DND-41 (cell line): Measurements from ENCODE around the gene SGMS1.
"Not testable (repeated sequence)": the region's sequence is repeated elsewhere in the genome, so short reads cannot be mapped to it uniquely, and the experiment has no call there.

Experiments
- ATAC-seq: fragments of 200-7000 bp; cut with Tn5 transposase; 3 replicates; pipeline ENCODE4 v1.9.1; 2021; ENCODE audit warnings: low read depth; ENCODE audit not compliant: insufficient read depth
- DNase-seq: peaks from one replicate; pipeline ENCODE4 v3.0.0-alpha.2; 2020
- H2AFZ ChIP-seq: 2 replicates; pipeline ENCODE4 v1.6.0; 2012; ENCODE audit warnings: low read depth, low read length
- H3K27ac ChIP-seq: 2 replicates; pipeline ENCODE4 v1.5.1; 2012; ENCODE audit warnings: low read length, inconsistent platforms
- H3K27me3 ChIP-seq: fragments of 200-600 bp; sonication (generic); 2 replicates; pipeline ENCODE4 v1.6.0; 2012; ENCODE audit warnings: low read length, mild to moderate bottlenecking, inconsistent platforms; ENCODE audit not compliant: insufficient read depth, poor library complexity
- H3K36me3 ChIP-seq: 2 replicates; pipeline ENCODE4 v1.5.1; 2012; ENCODE audit warnings: low read length, inconsistent platforms; ENCODE audit not compliant: insufficient read depth
- H3K4me1 ChIP-seq: 2 replicates; pipeline ENCODE4 v1.5.1; 2012; ENCODE audit warnings: mild to moderate bottlenecking, low read length; ENCODE audit not compliant: insufficient read depth
- H3K4me2 ChIP-seq: 2 replicates; pipeline ENCODE4 v1.6.0; 2012; ENCODE audit warnings: mild to moderate bottlenecking, moderate library complexity, low read length, inconsistent platforms; ENCODE audit not compliant: insufficient read depth
- H3K4me3 ChIP-seq, 2 experiments: fragments of 200-600 bp in 1 of 2; shearing (Covaris generic) in 1 of 2; 2 replicates each; pipeline ENCODE4 v1.5.1; 2012 to 2016; ENCODE audit warnings: inconsistent platforms in 2 of 2, low read length in 2 of 2, mild to moderate bottlenecking in 2 of 2, low read depth in 1 of 2, moderate library complexity in 1 of 2
- H3K79me2 ChIP-seq: 2 replicates; pipeline ENCODE4 v1.6.0; 2012; ENCODE audit warnings: low read length, inconsistent platforms; ENCODE audit not compliant: insufficient read depth
- H3K9ac ChIP-seq: 2 replicates; pipeline ENCODE4 v1.6.0; 2012; ENCODE audit warnings: low read depth, mild to moderate bottlenecking, inconsistent platforms, low read length, moderate library complexity
- H3K9me3 ChIP-seq: 2 replicates; pipeline ENCODE4 v1.5.1; 2012; ENCODE audit warnings: low read length, moderate library complexity, mild to moderate bottlenecking, inconsistent platforms; ENCODE audit not compliant: insufficient read depth, severe bottlenecking
- H4K20me1 ChIP-seq: 2 replicates; pipeline ENCODE4 v1.6.0; 2012; ENCODE audit warnings: low read length; ENCODE audit not compliant: insufficient read depth
- CTCF ChIP-seq: IDR thresholded peaks from 2 replicates; pipeline ENCODE4 v1.5.1; 2012; ENCODE audit warnings: borderline replicate concordance, low read length, moderate library complexity, mild to moderate bottlenecking; ENCODE audit not compliant: poor library complexity, severe bottlenecking; ENCODE audit errors: extremely low read depth
- EZH2 ChIP-seq: IDR thresholded peaks from 3 replicates; pipeline ENCODE4 v1.6.1; 2012; ENCODE audit warnings: borderline replicate concordance, low read depth, mild to moderate bottlenecking, moderate library complexity, low read length, inconsistent platforms; ENCODE audit not compliant: severe bottlenecking

Gene SGMS1

GRCh38 chr10:50452603-50453002, 171.2 kb downstream of the SGMS1 start:
- ATAC-seq: no peak
- Histone ChIP-seq H2AFZ (no peak overlapping the region), H3K4me2 (no peak overlapping the region), H4K20me1 (no peaks in the 10 kb centered on the region), H3K27ac (no peak overlapping the region), H3K4me1 (no peaks in the 10 kb centered on the region), H3K9ac (no peak overlapping the region), H3K9me3 (no peaks in the 10 kb centered on the region), H3K4me3 (no peak overlapping the region), H3K36me3 (no peaks in the 10 kb centered on the region), H3K27me3 (no peaks in the 10 kb centered on the region), H3K79me2 (no peaks in the 10 kb centered on the region)
- TF ChIP-seq EZH2 (no peak), CTCF (no peak)
- no peak for DNase-seq

- no peak overlapping the region for H3K4me2 ChIP-seq
- no peak for TF ChIP-seq EZH2
- TF ChIP-seq CTCF: no peak
- H3K9ac ChIP-seq: no peak overlapping the region
- no peak overlapping the region for H3K4me3 ChIP-seq
- no peaks in the 10 kb centered on the region for H3K36me3 ChIP-seq
- DNase-seq (no peak), ATAC-seq (no peak)
- H3K79me2 ChIP-seq: no peaks in the 10 kb centered on the region
- no peaks in the 10 kb centered on the region for H3K9me3 ChIP-seq
- no peaks in the 10 kb centered on the region for H3K27me3 ChIP-seq
- H3K27ac ChIP-seq: no peak overlapping the region
- no peaks in the 10 kb centered on the region for H4K20me1 ChIP-seq
- no peak overlapping the region for H2AFZ ChIP-seq
- H3K4me1 ChIP-seq: no peaks in the 10 kb centered on the region
Measured at GRCh38 chr10:50447691-50448090, 176.1 kb downstream of the SGMS1 start.

GRCh38 chr10:50445777-50446176, 178.0 kb downstream of the SGMS1 start:
- not testable (repeated sequence) for ATAC-seq, H2AFZ ChIP-seq, H4K20me1 ChIP-seq, DNase-seq, H3K9me3 ChIP-seq, H3K9ac ChIP-seq, H3K27ac ChIP-seq, H3K27me3 ChIP-seq, H3K4me3 ChIP-seq, H3K4me2 ChIP-seq, H3K36me3 ChIP-seq, H3K4me1 ChIP-seq, H3K79me2 ChIP-seq

GRCh38 chr10:50440489-50440888, 183.3 kb downstream of the SGMS1 start:
- H3K4me3 ChIP-seq: no peak overlapping the region

More at GRCh38 chr10:50440489-50440888, 183.3 kb downstream of the SGMS1 start:
- no peak overlapping the region for H2AFZ ChIP-seq
- ATAC-seq (no peak), DNase-seq (no peak)
- no peaks in the 10 kb centered on the region for H3K9me3 ChIP-seq
- no peaks in the 10 kb centered on the region for H3K79me2 ChIP-seq
- no peaks in the 10 kb centered on the region for H3K4me1 ChIP-seq
- no peaks in the 10 kb centered on the region for H4K20me1 ChIP-seq
- TF ChIP-seq CTCF: no peak
- no peak for TF ChIP-seq EZH2
- no peaks in the 10 kb centered on the region for H3K36me3 ChIP-seq
- H3K27me3 ChIP-seq: no peaks in the 10 kb centered on the region
- H3K27ac ChIP-seq: no peak overlapping the region
- no peak overlapping the region for H3K9ac ChIP-seq
- H3K4me2 ChIP-seq: no peak overlapping the region
